ENCODE data around the gene KCND3.

DNA sequence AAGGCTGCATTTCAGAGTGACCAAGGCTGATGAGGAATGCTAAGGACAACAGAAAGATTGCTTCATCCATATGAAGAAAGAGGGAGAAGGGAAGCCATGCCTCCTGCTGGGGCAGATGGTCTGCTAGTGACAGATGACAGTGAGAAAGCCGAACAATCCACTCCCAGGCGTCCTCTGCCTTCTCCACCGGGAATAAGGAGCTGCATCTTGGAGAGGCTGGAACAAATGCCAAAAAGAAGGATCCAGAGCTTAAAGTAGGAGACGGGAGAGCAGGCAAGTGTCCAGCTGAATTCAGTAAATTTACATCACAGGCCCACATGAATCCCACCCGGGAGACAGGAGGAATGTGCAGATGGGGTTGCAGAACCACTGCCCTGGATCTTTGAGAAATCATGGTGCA is 200.3 kb downstream of the KCND3 start:
- TF ChIP-seq, protein P1, sequence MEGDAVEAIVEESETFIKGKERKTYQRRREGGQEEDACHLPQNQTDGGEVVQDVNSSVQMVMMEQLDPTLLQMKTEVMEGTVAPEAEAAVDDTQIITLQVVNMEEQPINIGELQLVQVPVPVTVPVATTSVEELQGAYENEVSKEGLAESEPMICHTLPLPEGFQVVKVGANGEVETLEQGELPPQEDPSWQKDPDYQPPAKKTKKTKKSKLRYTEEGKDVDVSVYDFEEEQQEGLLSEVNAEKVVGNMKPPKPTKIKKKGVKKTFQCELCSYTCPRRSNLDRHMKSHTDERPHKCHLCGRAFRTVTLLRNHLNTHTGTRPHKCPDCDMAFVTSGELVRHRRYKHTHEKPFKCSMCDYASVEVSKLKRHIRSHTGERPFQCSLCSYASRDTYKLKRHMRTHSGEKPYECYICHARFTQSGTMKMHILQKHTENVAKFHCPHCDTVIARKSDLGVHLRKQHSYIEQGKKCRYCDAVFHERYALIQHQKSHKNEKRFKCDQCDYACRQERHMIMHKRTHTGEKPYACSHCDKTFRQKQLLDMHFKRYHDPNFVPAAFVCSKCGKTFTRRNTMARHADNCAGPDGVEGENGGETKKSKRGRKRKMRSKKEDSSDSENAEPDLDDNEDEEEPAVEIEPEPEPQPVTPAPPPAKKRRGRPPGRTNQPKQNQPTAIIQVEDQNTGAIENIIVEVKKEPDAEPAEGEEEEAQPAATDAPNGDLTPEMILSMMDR (IDR thresholded peaks at IDR 0.05) = no peak
- no peak for TF ChIP-seq POLR2A (IDR thresholded peaks at IDR 0.05)
